HG03280 (cell line): ENCODE measurements around the gene ZNF205.
"Not testable (repeated sequence)": the region's sequence is repeated elsewhere in the genome, so short reads cannot be mapped to it uniquely, and the experiment has no call there.

ENCODE experiments used
- ATAC-seq: cut with Tn5 transposase; IDR thresholded peaks from one replicate; pipeline ENCODE4 v1.9.1; 2021; ENCODE audit warnings: mild to moderate bottlenecking, moderate library complexity; ENCODE audit not compliant: unreplicated experiment

ZNF205 gene

DNA sequence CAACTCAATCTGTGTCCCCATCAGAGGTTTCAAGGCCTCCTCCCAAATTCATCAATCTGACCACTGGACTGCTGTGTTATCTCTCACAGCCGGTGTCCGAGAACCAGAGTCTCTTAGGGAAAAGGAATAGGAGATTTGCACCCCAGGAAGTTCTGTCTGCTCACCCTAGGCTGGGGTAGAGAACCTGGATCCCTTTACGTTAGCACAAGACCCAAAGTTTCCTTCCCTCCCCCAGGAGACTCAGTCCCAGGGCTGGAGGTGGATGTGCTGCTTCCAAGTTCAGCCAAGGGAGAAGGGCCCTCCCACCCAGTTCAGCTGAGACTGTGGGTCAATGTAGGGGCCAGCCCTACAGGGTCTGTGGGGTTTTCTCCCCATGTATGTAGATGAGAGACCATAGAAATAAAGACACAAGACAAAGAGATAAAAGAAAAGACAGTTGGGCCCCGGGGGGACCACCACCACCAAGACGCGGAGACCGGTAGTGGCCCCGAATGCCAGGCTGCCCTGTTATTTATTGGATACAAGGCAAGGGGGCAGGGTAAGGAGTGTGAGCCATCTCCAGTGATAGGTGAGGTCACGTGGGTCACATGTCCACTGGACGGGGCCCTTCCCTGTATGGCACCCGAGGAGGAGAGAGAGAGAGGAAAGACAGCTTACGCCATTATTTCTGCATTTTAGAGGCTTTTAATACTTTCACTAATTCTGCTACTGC, 52.9 kb downstream of the ZNF205 start:
- no peak for ATAC-seq

- ATAC-seq, result no peak
Observed at GRCh38 chr16:3166505-3166886, 54.1 kb downstream of the ZNF205 start.

- not testable (repeated sequence) for ATAC-seq
Observed at GRCh38 chr16:3168729-3169128, 56.3 kb downstream of the ZNF205 start.
